ENCODE measurements around the gene CIC.
"Not testable (repeated sequence)": the region's sequence is repeated elsewhere in the genome, so short reads cannot be mapped to it uniquely, and the experiment has no call there.

CIC gene

GRCh38 chr19:42313096-42313839 is 44.2 kb downstream of the CIC start, which contains the start of gene TMEM145:
Gene TMEM145, plus strand, starts transcription at chr19:42313309. Its CDS starts 68 bp downstream, at chr19:42313377.
- no peak for DNase-seq (ENCODE audit: low read depth, low spot score)

DNA sequence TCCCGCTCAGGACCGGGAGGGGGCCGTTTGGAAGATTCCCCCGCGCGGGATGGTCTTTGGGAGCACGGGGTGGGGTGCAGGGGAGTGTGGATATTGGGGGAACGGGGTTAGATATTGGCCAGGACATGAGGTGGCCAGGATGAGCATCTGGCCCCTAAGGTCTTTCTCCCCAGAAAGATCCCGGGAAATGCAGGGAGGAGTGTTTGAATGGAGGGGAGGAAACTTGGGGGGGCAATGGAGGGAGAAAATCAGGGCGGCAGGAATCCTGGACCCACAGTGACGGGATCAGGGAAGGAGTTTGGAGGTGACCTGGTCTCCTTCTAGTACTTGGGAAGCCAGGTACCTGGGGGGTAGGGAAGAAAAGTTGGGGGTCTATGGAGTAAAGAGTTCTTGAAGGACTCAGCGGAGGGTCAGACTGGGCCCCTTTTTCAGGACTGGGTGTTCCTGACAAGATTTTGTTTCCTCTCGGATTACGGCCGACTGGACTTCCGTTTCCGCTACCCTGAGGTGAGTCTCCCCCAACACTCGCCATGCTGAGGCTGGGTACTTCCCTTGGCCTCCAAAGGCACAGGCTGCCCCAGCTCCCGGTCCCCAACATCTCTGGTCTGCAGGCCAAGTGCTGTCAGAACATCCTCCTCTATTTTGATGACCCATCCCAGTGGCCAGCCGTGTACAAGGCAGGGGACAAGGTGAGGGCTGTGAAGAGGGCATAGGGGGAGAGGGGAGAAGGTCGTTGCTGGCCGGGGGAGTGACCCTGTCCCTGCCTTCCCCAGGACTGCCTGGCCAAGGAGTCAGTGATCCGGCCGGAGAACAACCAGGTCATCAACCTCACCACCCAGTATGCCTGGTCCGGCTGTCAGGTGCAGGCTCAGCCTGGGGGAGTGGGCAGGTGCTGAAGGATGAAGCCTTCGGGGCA is 45.0 kb downstream of the CIC start:
- no peak for DNase-seq (ENCODE audit: low read depth, low spot score)

DNA sequence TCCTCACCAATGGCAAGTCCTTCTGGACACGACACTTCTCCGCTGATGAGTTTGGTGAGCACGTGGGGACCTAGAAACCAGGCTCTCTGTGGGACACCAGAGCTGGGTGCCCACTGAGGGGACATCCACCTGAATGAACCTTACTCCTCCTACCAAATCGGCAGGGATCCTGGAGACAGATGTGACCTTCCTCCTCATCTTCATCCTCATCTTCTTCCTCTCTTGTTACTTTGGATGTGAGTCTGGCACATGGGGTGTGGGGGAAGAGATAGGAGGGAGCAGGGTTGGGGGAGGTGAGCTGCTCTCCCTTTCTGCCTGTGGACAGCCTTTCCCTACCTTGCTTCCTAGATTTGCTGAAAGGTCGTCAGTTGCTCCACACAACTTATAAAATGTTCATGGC is 46.0 kb downstream of the CIC start:
- DNase-seq (ENCODE audit: low read depth, low spot score), result no peak

DNA sequence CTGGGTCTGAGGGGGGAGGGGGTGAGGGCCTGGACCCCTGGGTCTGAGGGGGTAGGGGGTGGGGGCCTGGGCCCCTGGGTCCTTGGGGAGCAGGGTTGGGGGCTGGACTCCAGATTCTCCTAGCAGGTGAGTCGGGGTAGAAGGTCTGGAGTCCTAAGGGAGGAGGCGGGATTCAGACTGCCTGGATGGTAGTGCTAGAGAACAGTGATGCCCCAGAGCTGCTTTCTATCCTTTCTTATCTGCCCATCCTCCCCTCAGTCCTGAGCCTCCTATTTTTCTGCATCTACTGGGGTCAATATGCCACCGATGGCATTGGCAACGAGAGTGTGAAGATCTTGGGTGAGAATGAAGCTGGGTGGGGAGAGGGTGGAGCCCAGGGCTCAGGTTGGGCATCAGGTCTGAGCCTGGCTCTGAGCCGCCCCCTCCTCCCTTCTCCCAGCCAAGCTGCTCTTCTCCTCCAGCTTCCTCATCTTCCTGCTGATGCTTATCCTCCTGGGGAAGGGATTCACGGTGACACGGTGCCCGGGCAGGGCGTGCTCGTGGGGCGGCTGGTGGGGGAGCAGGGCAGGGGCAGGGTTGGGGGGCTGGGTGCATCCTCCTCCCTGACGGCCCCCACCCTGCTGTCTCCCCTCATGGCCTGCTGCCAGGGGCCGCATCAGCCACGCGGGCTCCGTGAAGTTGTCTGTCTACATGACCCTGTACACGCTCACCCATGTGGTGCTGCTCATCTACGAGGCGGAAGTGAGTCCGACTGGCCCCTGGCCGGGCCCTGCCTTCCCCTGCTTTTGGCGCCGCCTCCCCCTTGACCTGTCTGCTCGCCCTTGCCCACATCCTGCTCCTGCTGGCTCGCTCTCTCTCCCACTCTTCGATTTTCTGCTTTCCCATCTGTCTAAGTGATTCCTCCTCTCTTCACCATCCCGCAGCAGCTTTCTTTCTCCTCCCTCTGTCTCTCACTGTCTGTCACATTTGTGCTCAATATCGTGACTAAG is 47.5 kb downstream of the CIC start:
- no peak for DNase-seq (ENCODE audit: low read depth, low spot score)

- DNase-seq (ENCODE audit: low read depth, low spot score), result no peak
These were observed 48.5 kb downstream of the CIC start for GRCh38 chr19:42317535-42317934.

GRCh38 chr19:42322305-42322704 is 53.3 kb downstream of the CIC start:
- no peak for DNase-seq (ENCODE audit: low read depth, low spot score)

GRCh38 chr19:42323473-42323851 is 54.4 kb downstream of the CIC start:
- no peak for DNase-seq (ENCODE audit: low read depth, low spot score)

DNA sequence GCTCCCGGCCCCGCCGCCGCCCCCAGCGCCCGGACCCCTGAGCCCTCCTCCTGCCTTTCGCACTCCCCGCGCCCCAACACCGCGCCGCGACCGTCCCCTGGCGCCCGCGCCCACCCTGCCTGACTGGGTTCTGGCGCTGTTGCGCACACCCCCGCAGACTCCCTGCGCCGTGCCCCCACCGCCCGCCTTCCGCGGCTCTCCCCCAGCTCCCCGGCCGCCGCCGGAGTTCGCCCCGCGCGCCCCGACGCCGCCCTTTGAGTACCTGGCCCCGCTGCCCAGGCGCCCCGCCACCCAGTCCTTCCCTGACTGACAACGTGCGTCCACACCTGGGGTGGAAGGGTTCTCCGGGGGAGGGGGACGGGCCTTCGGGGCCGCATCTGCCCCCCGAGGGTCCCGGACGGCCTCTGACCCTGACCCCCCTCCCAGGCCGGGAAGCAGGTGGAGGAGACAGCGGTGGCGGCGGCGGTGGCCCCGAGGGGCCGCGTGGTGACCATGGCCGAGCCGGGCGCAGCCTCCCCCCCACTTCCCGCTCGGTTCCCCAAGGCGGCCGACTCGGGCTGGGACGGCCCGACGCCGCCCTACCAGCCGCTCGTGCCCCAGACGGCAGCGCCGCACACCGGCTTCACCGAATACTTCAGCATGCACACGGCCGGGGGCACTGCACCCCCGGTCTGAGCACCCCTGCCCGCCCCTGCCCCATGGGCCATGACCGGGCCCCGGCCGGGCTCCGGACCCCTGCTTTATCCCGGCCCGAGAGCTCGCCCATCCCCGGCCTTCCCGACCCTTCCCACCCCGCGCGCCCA is 55.0 kb downstream of the CIC start:
- no peak for DNase-seq (ENCODE audit: low read depth, low spot score)

- no peak for DNase-seq (ENCODE audit: low read depth, low spot score)
These were observed 55.7 kb downstream of the CIC start for GRCh38 chr19:42324655-42325307.

GRCh38 chr19:42325308-42325895 is 56.4 kb downstream of the CIC start, which contains the start of gene MEGF8:
Gene MEGF8, plus strand, starts transcription at chr19:42325635. Its CDS starts 609 bp downstream, at chr19:42326244.
- DNase-seq (ENCODE audit: low read depth, low spot score), result peak; percentile 97

- no peak for DNase-seq (ENCODE audit: low read depth, low spot score)
These were observed 57.1 kb downstream of the CIC start for GRCh38 chr19:42325896-42326771.

DNA sequence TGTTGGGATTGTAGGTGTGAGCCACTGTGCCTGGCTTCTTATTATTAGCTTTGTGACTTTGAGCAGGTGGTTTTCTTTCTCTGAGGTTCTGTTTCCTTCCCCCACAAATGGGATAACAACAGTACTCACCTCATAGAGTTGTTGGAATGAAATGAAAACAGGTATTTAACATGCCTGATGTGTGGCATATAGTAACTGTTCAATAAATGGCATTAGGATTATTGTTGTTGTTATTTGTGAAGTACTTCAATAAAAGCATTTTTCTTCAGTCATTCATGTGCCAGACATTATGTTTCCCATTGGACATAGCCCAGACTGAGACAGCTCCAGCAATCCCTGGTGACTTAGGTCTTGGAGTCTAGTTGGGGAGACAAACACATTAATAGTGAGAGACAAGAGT is 57.9 kb downstream of the CIC start:
- DNase-seq (ENCODE audit: low read depth, low spot score), result no peak

DNA sequence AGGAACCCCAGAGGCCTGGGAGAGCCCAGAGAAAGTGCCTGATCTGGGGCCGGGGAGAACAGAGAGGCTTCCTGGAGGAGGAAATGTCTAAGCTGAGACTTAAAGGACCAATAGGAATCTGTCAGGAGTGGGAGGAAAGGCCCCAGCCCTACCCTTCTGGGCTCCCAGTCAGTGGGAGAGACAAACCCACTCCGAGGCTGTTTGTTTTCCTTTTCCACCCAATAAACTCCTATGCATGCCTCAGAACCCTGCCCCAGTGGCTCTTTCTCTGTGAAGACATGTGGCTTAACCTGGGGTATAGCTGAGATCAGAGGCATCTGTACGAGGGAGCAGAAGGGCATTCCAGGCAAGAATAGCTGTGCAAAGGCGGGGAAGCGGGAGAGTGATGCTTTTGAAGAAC is 58.3 kb downstream of the CIC start:
- no peak for DNase-seq (ENCODE audit: low read depth, low spot score)

DNA sequence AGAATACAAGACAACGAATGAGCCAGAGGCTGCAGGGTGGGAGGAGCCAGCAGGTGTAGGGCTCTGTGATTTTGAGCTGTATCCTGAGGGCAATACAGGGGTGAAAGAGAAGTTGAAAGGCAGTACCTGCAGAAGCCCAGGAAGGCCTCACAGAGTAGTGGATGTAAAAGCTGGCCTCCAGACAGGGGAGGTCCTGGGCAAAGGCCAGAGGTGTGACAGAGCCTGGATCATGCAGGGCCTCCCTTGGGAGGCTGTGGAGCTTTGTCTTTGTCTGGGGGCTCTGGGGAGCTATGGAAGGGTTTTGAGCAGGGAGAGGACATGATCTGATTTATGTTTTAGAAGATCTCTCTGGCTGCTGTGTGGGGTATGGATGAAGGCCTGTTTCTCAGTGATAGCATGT is 59.1 kb downstream of the CIC start:
- no peak for DNase-seq (ENCODE audit: low read depth, low spot score)

- DNase-seq (ENCODE audit: low read depth, low spot score), result no peak
These were observed 59.8 kb downstream of the CIC start for GRCh38 chr19:42328854-42329253.

DNA sequence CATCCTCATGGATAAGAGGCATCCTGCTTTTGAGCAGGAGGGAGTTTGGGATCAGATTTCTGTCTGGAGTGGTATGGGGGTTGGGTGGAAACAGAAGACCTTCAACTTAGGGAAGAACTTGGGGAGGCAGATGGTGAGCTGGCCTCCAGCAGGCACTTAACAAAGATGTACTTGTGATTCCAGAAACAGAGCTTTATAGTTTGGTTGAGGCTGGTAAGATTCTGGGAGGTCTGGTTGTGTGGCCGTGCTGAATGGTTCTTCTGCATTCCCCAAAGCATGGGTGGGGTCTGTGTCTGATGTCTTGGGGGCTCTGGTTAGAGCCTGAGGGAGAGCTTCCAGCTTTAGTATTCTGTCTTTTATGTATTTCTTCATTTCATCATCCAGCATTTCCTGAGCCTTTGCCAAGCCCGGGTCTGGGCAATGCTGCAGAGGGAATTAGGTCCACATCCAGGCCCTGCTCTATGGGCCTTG is 61.2 kb downstream of the CIC start:
- DNase-seq (ENCODE audit: low read depth, low spot score), result no peak

DNA sequence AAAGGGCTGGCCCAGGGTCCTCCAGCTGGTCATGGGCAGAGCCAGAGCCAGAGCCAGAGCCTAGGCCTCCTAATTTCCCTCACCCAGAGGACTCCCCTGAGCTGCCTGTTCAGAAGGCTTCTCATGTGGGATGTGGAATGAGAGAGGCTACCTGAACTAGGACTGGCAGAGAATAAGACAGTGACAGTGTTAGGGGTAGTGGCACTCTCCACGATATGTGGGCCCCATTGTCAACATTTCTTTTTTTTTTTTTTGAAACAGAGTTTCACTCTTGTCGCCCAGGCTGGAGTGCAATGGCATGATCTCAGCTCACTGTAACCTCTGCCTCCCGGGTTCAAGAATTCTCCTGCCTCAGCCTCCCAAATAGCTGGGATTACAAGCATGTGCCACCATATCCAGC is 62.3 kb downstream of the CIC start:
- not testable (repeated sequence) for DNase-seq (ENCODE audit: low read depth, low spot score)

- DNase-seq (ENCODE audit: low read depth, low spot score), result no peak
These were observed 63.0 kb downstream of the CIC start for GRCh38 chr19:42332059-42332458.

GRCh38 chr19:42333018-42333417 is 64.0 kb downstream of the CIC start:
- DNase-seq (ENCODE audit: low read depth, low spot score), result no peak

All from brain pericyte (primary cell).